Hepatocyte (in vitro differentiated cells): ENCODE results near the gene DGKI. TPM values are rescaled to one million over a fixed set of nuclear protein-coding genes. Genes with fewer than 3 reads are reported as not detected.

Experiments
- DNase-seq: peaks from one replicate; pipeline ENCODE4 v3.0.0-alpha.2; 2016; ENCODE audit warnings: low spot score
- H2AFZ ChIP-seq: fragments of 200-600 bp; sonication (generic); 2 replicates; pipeline ENCODE4 v1.6.0; 2016; ENCODE audit warnings: antibody characterized with exemption, mild to moderate bottlenecking
- H3K27ac ChIP-seq: fragments of 200-600 bp; sonication (generic); 2 replicates; pipeline ENCODE4 v1.5.1; 2016; ENCODE audit warnings: mild to moderate bottlenecking
- H3K27me3 ChIP-seq: fragments of 200-600 bp; sonication (generic); 2 replicates; pipeline ENCODE4 v1.6.1; 2016
- H3K36me3 ChIP-seq: fragments of 200-600 bp; sonication (generic); replicated peaks from 2 replicates; pipeline ENCODE4 v1.5.1; 2016; ENCODE audit warnings: low read depth; ENCODE audit not compliant: insufficient read depth
- H3K4me1 ChIP-seq: fragments of 200-600 bp; sonication (generic); 2 replicates; pipeline ENCODE4 v1.5.1; 2016; ENCODE audit warnings: mild to moderate bottlenecking, moderate library complexity; ENCODE audit not compliant: insufficient read depth
- H3K4me2 ChIP-seq: fragments of 200-600 bp; sonication (generic); 2 replicates; pipeline ENCODE4 v1.6.0; 2016
- H3K4me3 ChIP-seq: fragments of 200-600 bp; sonication (generic); 2 replicates; pipeline ENCODE4 v1.5.1; 2016; ENCODE audit warnings: mild to moderate bottlenecking
- H3K79me2 ChIP-seq: fragments of 200-600 bp; sonication (generic); 2 replicates; pipeline ENCODE4 v1.6.0; 2017; ENCODE audit warnings: mild to moderate bottlenecking
- H3K9me2 ChIP-seq: fragments of 200-600 bp; sonication (generic); replicated peaks from 2 replicates; pipeline ENCODE4 v1.6.0; 2017; ENCODE audit warnings: mild to moderate bottlenecking; ENCODE audit not compliant: insufficient read depth
- H3K9me3 ChIP-seq: fragments of 200-600 bp; sonication (generic); 2 replicates; pipeline ENCODE4 v1.5.1; 2016; ENCODE audit warnings: low read depth, mild to moderate bottlenecking
- H4K20me1 ChIP-seq: fragments of 200-600 bp; sonication (generic); 2 replicates; pipeline ENCODE4 v1.6.0; 2016; ENCODE audit warnings: mild to moderate bottlenecking; ENCODE audit not compliant: insufficient read depth, poor library complexity, severe bottlenecking
- CTCF ChIP-seq: fragments of 200-600 bp; sonication (generic); IDR thresholded peaks from 2 replicates; pipeline ENCODE4 v1.5.1; 2016; ENCODE audit warnings: antibody characterized with exemption, mild to moderate bottlenecking; ENCODE audit not compliant: poor library complexity
- EZH2 ChIP-seq: fragments of 200-600 bp; sonication (generic); IDR thresholded peaks from 2 replicates; pipeline ENCODE4 v1.6.1; 2016; ENCODE audit warnings: antibody characterized with exemption, mild to moderate bottlenecking, borderline replicate concordance
- EZH2phosphoT487 ChIP-seq: fragments of 200-600 bp; sonication (generic); IDR thresholded peaks from one replicate; pipeline ENCODE4 v1.6.1; 2018; ENCODE audit warnings: antibody characterized with exemption, mild to moderate bottlenecking, low read depth, moderate library complexity; ENCODE audit not compliant: unreplicated experiment, severe bottlenecking
- WGBS: methylation state at CpG from one replicate; pipeline ENCODE4 v1.1.6; 2016; ENCODE audit warnings: low lambda C conversion rate; ENCODE audit errors: missing lambda C conversion rate; 5-methylcytosine and 5-hydroxymethylcytosine counted together
- polyA plus RNA-seq: library from polyadenylated mRNA; unstranded; fragments of >200 nt; fragmentation: Nextera tagmentation; extraction: Ambion mirVana; gene quantifications from 2 replicates; pipeline ENCODE4 v1.2.1, GENCODE V29; 2016
- total RNA-seq: library from RNA; depleted of rRNA; stranded (reverse); fragments of >200 nt; gene quantifications from 2 replicates; pipeline ENCODE4 v1.2.3, GENCODE V29; 2014

The DGKI gene
- total and polyA plus RNA-seq, 2 experiments from 2014 or later = 0.47 to 1.8 TPM

- 58% methylated on average over 4 of the region's 4 CpGs for WGBS
- no peak overlapping the region for H3K4me2 ChIP-seq
These were observed 93.7 kb downstream of the DGKI start for GRCh38 chr7:137753067-137753466.

GRCh38 chr7:137751361-137752009 lies 95.3 kb downstream of the DGKI start:
- no peaks in the 10 kb centered on the region for H4K20me1 ChIP-seq
- no peaks in the 10 kb centered on the region for H3K4me1 ChIP-seq
- 91% methylated on average over 6 of the region's 6 CpGs for WGBS
- H3K27ac ChIP-seq = no peak overlapping the region
- no peak overlapping the region for H3K4me2 ChIP-seq
- H3K9me2 ChIP-seq = no peaks in the 10 kb centered on the region
- H3K9me3 ChIP-seq = no peaks in the 10 kb centered on the region
- no peak overlapping the region for H3K4me3 ChIP-seq
- peaks cover 9% of the 10 kb centered on the region for H3K27me3 ChIP-seq
- no peak for DNase-seq
- TF ChIP-seq CTCF = no peak
- TF ChIP-seq EZH2phosphoT487 = no peak
- no peak for TF ChIP-seq EZH2
- no peak overlapping the region for H2AFZ ChIP-seq
- no peaks in the 10 kb centered on the region for H3K36me3 ChIP-seq
- H3K79me2 ChIP-seq = no peaks in the 10 kb centered on the region

More at GRCh38 chr7:137753067-137753466, 93.7 kb downstream of the DGKI start:
- Histone ChIP-seq H3K36me3 (no peaks in the 10 kb centered on the region), H3K4me1 (no peaks in the 10 kb centered on the region), H3K9me3 (no peaks in the 10 kb centered on the region), H3K27me3 (peaks cover 9% of the 10 kb centered on the region), H3K27ac (no peak overlapping the region), H3K9me2 (no peaks in the 10 kb centered on the region), H2AFZ (no peak overlapping the region), H3K79me2 (no peaks in the 10 kb centered on the region), H4K20me1 (no peaks in the 10 kb centered on the region), H3K4me3 (no peak overlapping the region)
- DNase-seq = no peak
- TF ChIP-seq EZH2 (no peak), CTCF (no peak), EZH2phosphoT487 (no peak)

GRCh38 chr7:137747359-137748031 lies 99.3 kb downstream of the DGKI start:
- no peaks in the 10 kb centered on the region for H3K27me3 ChIP-seq
- no peak for TF ChIP-seq CTCF
- no peak for TF ChIP-seq EZH2
- TF ChIP-seq EZH2phosphoT487 = no peak
- no peaks in the 10 kb centered on the region for H3K9me2 ChIP-seq
- no peak overlapping the region for H3K4me2 ChIP-seq
- DNase-seq = no peak
- H2AFZ ChIP-seq = no peak overlapping the region
- 76% methylated on average over 7 of the region's 7 CpGs for WGBS
- no peaks in the 10 kb centered on the region for H3K9me3 ChIP-seq
- no peaks in the 10 kb centered on the region for H3K4me1 ChIP-seq
- no peak overlapping the region for H3K4me3 ChIP-seq
- H3K27ac ChIP-seq = no peak overlapping the region
- no peaks in the 10 kb centered on the region for H3K79me2 ChIP-seq
- H3K36me3 ChIP-seq = no peaks in the 10 kb centered on the region
- no peaks in the 10 kb centered on the region for H4K20me1 ChIP-seq
